ENCODE results near the gene DNMT1. TPM values are rescaled to one million over a fixed set of nuclear protein-coding genes. Genes with fewer than 3 reads are reported as not detected.

Gene DNMT1
- total RNA-seq, 8 experiments from 2014 or later, result 16.9 to 92.4 (median 37.4) TPM

- Histone ChIP-seq H3K27ac (no peak overlapping the region), H3K4me1 (replicated peaks in 1 of 2) (peaks cover 4 to 7% of the 10 kb centered on the region in 2 donors), H3K4me3 (no peak overlapping the region)
- 37 to 100% (median 60%) methylated on average over 1 to 6 of the region's 15 CpGs; no CpG with 5 or more reads in 3 of the 10 experiments for WGBS, 10 experiments
- in situ Hi-C loops (cut with MboI; ENCODE audit: low pct_unique_long_range_greater_than_20kb in 2 of 9, low sequenced_read_pairs in 9 of 9, unreplicated experiment in 9 of 9), result loop anchor here in 1 of 9 experiments (10.0 kb wide), 1 partner anchor 180 kb away; no protein-coding TSS in a partner anchor
- no peak for ATAC-seq (replicated peaks in 6 of 8)
Measured at GRCh38 chr19:10104665-10105508, 89.9 kb downstream of the DNMT1 start.

GRCh38 chr19:10104130-10104513 lies 90.6 kb downstream of the DNMT1 start:
- H3K4me3 ChIP-seq, result no peak overlapping the region
- H3K4me1 ChIP-seq (replicated peaks in 1 of 2), result peaks cover 4 to 7% of the 10 kb centered on the region in 2 donors
- ATAC-seq (replicated peaks in 6 of 8), result no peak
- in situ Hi-C loops (cut with MboI; ENCODE audit: low pct_unique_long_range_greater_than_20kb in 2 of 9, low sequenced_read_pairs in 9 of 9, unreplicated experiment in 9 of 9), result loop anchor here in 1 of 9 experiments (10.0 kb wide), 1 partner anchor 179 kb away; no protein-coding TSS in a partner anchor
- H3K27ac ChIP-seq, result no peak overlapping the region

GRCh38 chr19:10102787-10103236 lies 91.9 kb downstream of the DNMT1 start:
- in situ Hi-C loops (cut with MboI; ENCODE audit: low pct_unique_long_range_greater_than_20kb in 2 of 9, low sequenced_read_pairs in 9 of 9, unreplicated experiment in 9 of 9), result loop anchor here in 1 of 9 experiments (10.0 kb wide), 1 partner anchor 178 kb away; no protein-coding TSS in a partner anchor
- H3K4me3 ChIP-seq, result no peak overlapping the region
- H3K27ac ChIP-seq, result no peak overlapping the region
- no peak for ATAC-seq (replicated peaks in 6 of 8)
- H3K4me1 ChIP-seq (replicated peaks in 1 of 2), result peaks cover 4 to 7% of the 10 kb centered on the region in 2 donors
- WGBS, 10 experiments, result 67 to 100% (median 80%) methylated on average over 1 to 5 of the region's 7 CpGs; no CpG with 5 or more reads in 5 of the 10 experiments

GRCh38 chr19:10100163-10100785 lies 94.5 kb downstream of the DNMT1 start:
- Histone ChIP-seq H3K27ac (no peak overlapping the region), H3K4me1 (replicated peaks in 1 of 2) (peaks cover 2 to 6% of the 10 kb centered on the region in 2 donors), H3K4me3 (no peak overlapping the region)
- WGBS, 10 experiments, result 20 to 90% (median 78%) methylated on average over 1 to 3 of the region's 5 CpGs; no CpG with 5 or more reads in 2 of the 10 experiments
- no peak for ATAC-seq (replicated peaks in 6 of 8)
- in situ Hi-C loops (cut with MboI; ENCODE audit: low pct_unique_long_range_greater_than_20kb in 2 of 9, low sequenced_read_pairs in 9 of 9, unreplicated experiment in 9 of 9), result loop anchor here in 1 of 9 experiments (10.0 kb wide), 1 partner anchor 175 kb away; no protein-coding TSS in a partner anchor

- in situ Hi-C loops (cut with MboI; ENCODE audit: low pct_unique_long_range_greater_than_20kb in 2 of 9, low sequenced_read_pairs in 9 of 9, unreplicated experiment in 9 of 9), result no loop called here
- Histone ChIP-seq H3K4me1 (replicated peaks in 1 of 2) (peaks cover 2 to 6% of the 10 kb centered on the region in 2 donors), H3K27ac (peak overlapping the region; percentile 71 to 79), H3K4me3 (peak overlapping the region; percentile 18 to 31 (median 23))
- no peak for ATAC-seq (replicated peaks in 6 of 8)
- 88% methylated on average over 3 of the region's 26 CpGs; no CpG with 5 or more reads in 9 of the 10 experiments for WGBS, 10 experiments
Measured at GRCh38 chr19:10096615-10096963, 98.2 kb downstream of the DNMT1 start.

- no CpG with 5 or more reads among the region's 97 CpGs for WGBS, 10 experiments
- peak overlapping the region; percentile 71 to 79 for H3K27ac ChIP-seq
- peaks cover 2 to 6% of the 10 kb centered on the region in 2 donors for H3K4me1 ChIP-seq (replicated peaks in 1 of 2)
- ATAC-seq (replicated peaks in 6 of 8), result peak; percentile 81 to 94 (median 92)
- H3K4me3 ChIP-seq, result peak overlapping the region; percentile 18 to 31 (median 23)
- in situ Hi-C loops (cut with MboI; ENCODE audit: low pct_unique_long_range_greater_than_20kb in 2 of 9, low sequenced_read_pairs in 9 of 9, unreplicated experiment in 9 of 9), result no loop called here
Measured at GRCh38 chr19:10095948-10096614, 98.7 kb downstream of the DNMT1 start.

- peak overlapping the region in 1 of 2 donors; percentile 25 for H3K27ac ChIP-seq
- 0 to 90% (median 28%) methylated on average over 1 to 7 of the region's 7 CpGs; no CpG with 5 or more reads in 1 of the 10 experiments for WGBS, 10 experiments
Measured at GRCh38 chr19:10095622-10095947, 99.2 kb downstream of the DNMT1 start.

GRCh38 chr19:10093295-10094186 lies 101.2 kb downstream of the DNMT1 start:
- in situ Hi-C loops (cut with MboI; ENCODE audit: low pct_unique_long_range_greater_than_20kb in 2 of 9, low sequenced_read_pairs in 9 of 9, unreplicated experiment in 9 of 9), result no loop called here

More at GRCh38 chr19:10095622-10095947, 99.2 kb downstream of the DNMT1 start:
- ATAC-seq (replicated peaks in 6 of 8), result peak in 3 of 8 experiments; percentile 1 to 6 (median 3)
- in situ Hi-C loops (cut with MboI; ENCODE audit: low pct_unique_long_range_greater_than_20kb in 2 of 9, low sequenced_read_pairs in 9 of 9, unreplicated experiment in 9 of 9), result no loop called here
- Histone ChIP-seq H3K4me1 (replicated peaks in 1 of 2) (peaks cover 2 to 6% of the 10 kb centered on the region in 2 donors), H3K4me3 (peak overlapping the region in 4 of 5 donors; percentile 12 to 30 (median 24))

GRCh38 chr19:10092648-10093294 lies 102.0 kb downstream of the DNMT1 start:
- Histone ChIP-seq H3K4me1 (replicated peaks in 1 of 2) (peaks cover 2 to 6% of the 10 kb centered on the region in 2 donors), H3K27ac (no peak overlapping the region), H3K4me3 (no peak overlapping the region)
- in situ Hi-C loops (cut with MboI; ENCODE audit: low pct_unique_long_range_greater_than_20kb in 2 of 9, low sequenced_read_pairs in 9 of 9, unreplicated experiment in 9 of 9), result no loop called here
- 40 to 100% (median 89%) methylated on average over 1 to 8 of the region's 9 CpGs; no CpG with 5 or more reads in 2 of the 10 experiments for WGBS, 10 experiments
- ATAC-seq (replicated peaks in 6 of 8), result no peak

More at GRCh38 chr19:10093295-10094186, 101.2 kb downstream of the DNMT1 start:
- Histone ChIP-seq H3K4me3 (no peak overlapping the region), H3K27ac (no peak overlapping the region), H3K4me1 (replicated peaks in 1 of 2) (peaks cover 2 to 6% of the 10 kb centered on the region in 2 donors)
- no peak for ATAC-seq (replicated peaks in 6 of 8)
- 0 to 100% (median 81%) methylated on average over 1 to 5 of the region's 22 CpGs; no CpG with 5 or more reads in 1 of the 10 experiments for whole genome bisulfite sequencing, 10 experiments

GRCh38 chr19:10091895-10092641 lies 102.7 kb downstream of the DNMT1 start:
- H3K27ac ChIP-seq, result no peak overlapping the region
- WGBS, 10 experiments, result 58 to 100% (median 76%) methylated on average over 1 to 4 of the region's 13 CpGs; no CpG with 5 or more reads in 5 of the 10 experiments
- in situ Hi-C loops (cut with MboI; ENCODE audit: low pct_unique_long_range_greater_than_20kb in 2 of 9, low sequenced_read_pairs in 9 of 9, unreplicated experiment in 9 of 9), result no loop called here
- H3K4me1 ChIP-seq (replicated peaks in 1 of 2), result peaks cover 2 to 6% of the 10 kb centered on the region in 2 donors
- H3K4me3 ChIP-seq, result no peak overlapping the region
- ATAC-seq (replicated peaks in 6 of 8), result no peak

GRCh38 chr19:10091370-10091687 lies 103.4 kb downstream of the DNMT1 start:
- H3K4me1 ChIP-seq (replicated peaks in 1 of 2), result peaks cover 2 to 3% of the 10 kb centered on the region in 2 donors
- no peak for ATAC-seq (replicated peaks in 6 of 8)
- in situ Hi-C loops (cut with MboI; ENCODE audit: low pct_unique_long_range_greater_than_20kb in 2 of 9, low sequenced_read_pairs in 9 of 9, unreplicated experiment in 9 of 9), result no loop called here
- H3K4me3 ChIP-seq, result no peak overlapping the region
- 80% methylated on average over 1 of the region's 17 CpGs; no CpG with 5 or more reads in 9 of the 10 experiments for WGBS, 10 experiments
- no peak overlapping the region for H3K27ac ChIP-seq
